Spleen (tissue), 11 donors: ENCODE results near the gene ALKBH8. TPM values are rescaled to one million over a fixed set of nuclear protein-coding genes. Genes with fewer than 3 reads are reported as not detected.

Experiments
- DNase-seq: peaks from one replicate; pipeline ENCODE4 v3.0.0-alpha.2; 2020
- H3K27ac ChIP-seq, 8 donors: fragments of 200-600 bp; sonication (generic) in 7 of 8; 1 replicate in 4 of 8; 2 replicates in 4 of 8; pipeline versions ENCODE4 v1.5.0 to v1.8.0; 2016 to 2021; ENCODE audit warnings: inconsistent platforms in 4 of 8, mild to moderate bottlenecking in 4 of 8, moderate library complexity in 1 of 8
- H3K27me3 ChIP-seq, 7 donors: fragments of 200-600 bp; sonication (generic) in 6 of 7; replicated peaks in 1 of 7; 1 replicate in 4 of 7; 2 replicates in 3 of 7; pipeline versions ENCODE4 v1.5.0 to v1.8.0; 2016 to 2021; ENCODE audit warnings: inconsistent platforms in 3 of 7, mild to moderate bottlenecking in 1 of 7
- H3K36me3 ChIP-seq, 6 donors: fragments of 200-600 bp; sonication (generic) in 5 of 6; 1 replicate in 4 of 6; 2 replicates in 2 of 6; pipeline versions ENCODE4 v1.5.0 to v1.8.0; 2016 to 2021; ENCODE audit warnings: inconsistent platforms in 2 of 6
- H3K4me1 ChIP-seq, 6 donors: fragments of 200-600 bp; sonication (generic) in 5 of 6; 1 replicate in 3 of 6; 2 replicates in 3 of 6; pipeline versions ENCODE4 v1.5.0 to v1.8.0; 2016 to 2021; ENCODE audit warnings: inconsistent platforms in 3 of 6
- H3K4me3 ChIP-seq, 8 donors: fragments of 200-600 bp; sonication (generic) in 7 of 8; 1 replicate in 4 of 8; 2 replicates in 4 of 8; pipeline versions ENCODE4 v1.5.0 to v1.8.0; 2016 to 2021; ENCODE audit warnings: inconsistent platforms in 4 of 8, mild to moderate bottlenecking in 4 of 8, moderate library complexity in 2 of 8
- H3K9me3 ChIP-seq, 8 donors: fragments of 200-600 bp; sonication (generic) in 7 of 8; 1 replicate in 4 of 8; 2 replicates in 4 of 8; pipeline versions ENCODE4 v1.5.0 to v1.8.0; 2016 to 2021; ENCODE audit warnings: inconsistent platforms in 4 of 8
- POLR2A ChIP-seq, 3 donors: fragments of 450-650 bp; IDR thresholded peaks; one replicate each; pipeline ENCODE4 v1.5.1; 2017; ENCODE audit warnings: antibody characterized with exemption in 3 of 3, mild to moderate bottlenecking in 1 of 3
- POLR2AphosphoS5 ChIP-seq, 3 donors: sonication (generic); formaldehyde crosslinking; IDR thresholded peaks; one replicate each; pipeline ENCODE4 v1.5.1; 2017; ENCODE audit warnings: antibody characterized with exemption in 3 of 3
- WGBS, 5 donors: extraction: QIAGEN DNeasy Blood & Tissue Kit in 3 of 5; methylation state at CpG; one replicate each; pipeline versions ENCODE4 v1.1.5 to v1.1.7; 2013 to 2018; 5-methylcytosine and 5-hydroxymethylcytosine counted together
- intact Hi-C: fragments of 100-400 bp; cut with DNase I; formaldehyde crosslinking; loops from one replicate; pipeline ENCODE4 v1.15.0; 2023; ENCODE audit warnings: low total_unique reads
- polyA plus RNA-seq, 3 donors: library from polyadenylated mRNA; stranded (reverse); fragments of 200-250 nt; gene quantifications; one replicate each; pipeline ENCODE4 v1.2.1, GENCODE V29; 2013
- total RNA-seq, 7 donors: library from RNA; depleted of rRNA in 3 of 7; stranded (reverse); fragments of >200 nt in 3 of 7; fragmentation: NEBNext Ultra II Directional in 4 of 7; extraction: Animal tissue kit (Norgen Biotek cat#: 25700) in 4 of 7; gene quantifications; one replicate each; pipeline versions ENCODE4 v1.1.0 to v1.2.1, GENCODE V29; 2016 to 2021
- TF ChIP-seq, protein P1 (sequence below), 11 experiments: fragments of 200-600 bp in 7 of 11; fragments of 450-650 bp in 4 of 11; sonication (generic) in 4 of 11; IDR thresholded peaks in 8 of 11; conservative IDR thresholded peaks in 3 of 11; 1 replicate in 7 of 11; 2 replicates in 4 of 11; pipeline versions ENCODE4 v1.4.0 to v1.8.0; 2016 to 2021; ENCODE audit warnings: antibody characterized with exemption in 11 of 11, inconsistent platforms in 4 of 11, mild to moderate bottlenecking in 1 of 11
- donor health status: healthy with polysubstance abuse.
- donor health status: DM: no; HTN: no; CAD: no; lungs with moderate emphysema.
- donor health status: DM: no; HTN: no; CAD: no.
- donor health status: Bipolar disorder and iron deficiency.
- donor health status: healthy.
- donor health status: DM: no; HTN: no; CAD: no.
- donor health status: DM: yes; HTN: yes; CAD: no.

ALKBH8 gene
- total and polyA plus RNA-seq, 10 donors: 4.0 to 10.6 (median 9.1) TPM

DNA sequence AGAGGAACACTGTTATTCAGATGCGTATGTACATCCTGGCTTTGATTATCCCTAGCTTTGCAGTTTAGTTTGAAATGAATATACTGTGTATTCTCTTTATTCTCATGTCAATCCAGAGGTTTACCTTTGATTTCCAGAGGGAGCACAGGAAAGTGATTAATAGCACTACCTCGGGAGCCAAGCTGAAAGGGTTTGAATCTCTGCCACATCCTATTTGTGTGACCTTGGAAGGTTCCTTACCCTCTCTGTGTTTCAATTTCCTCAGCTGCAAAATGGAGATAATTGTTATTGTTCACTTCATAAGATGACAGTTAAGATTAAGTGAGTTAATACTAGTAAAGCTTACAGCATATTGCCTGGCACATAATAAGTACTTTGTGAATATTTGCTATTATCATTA is 43.3 kb upstream of the ALKBH8 start:
- H3K4me3 ChIP-seq: no peak overlapping the region
- no peaks in the 10 kb centered on the region for H3K36me3 ChIP-seq
- no peaks in the 10 kb centered on the region for H3K9me3 ChIP-seq
- H3K27ac ChIP-seq: no peak overlapping the region
- WGBS, 5 donors: 35 to 43% (median 40%) methylated on average over 2 of the region's 2 CpGs
- intact Hi-C loops: no loop called here
- no peak for DNase-seq
- H3K4me1 ChIP-seq: no peaks in the 10 kb centered on the region
- TF ChIP-seq, protein P1, sequence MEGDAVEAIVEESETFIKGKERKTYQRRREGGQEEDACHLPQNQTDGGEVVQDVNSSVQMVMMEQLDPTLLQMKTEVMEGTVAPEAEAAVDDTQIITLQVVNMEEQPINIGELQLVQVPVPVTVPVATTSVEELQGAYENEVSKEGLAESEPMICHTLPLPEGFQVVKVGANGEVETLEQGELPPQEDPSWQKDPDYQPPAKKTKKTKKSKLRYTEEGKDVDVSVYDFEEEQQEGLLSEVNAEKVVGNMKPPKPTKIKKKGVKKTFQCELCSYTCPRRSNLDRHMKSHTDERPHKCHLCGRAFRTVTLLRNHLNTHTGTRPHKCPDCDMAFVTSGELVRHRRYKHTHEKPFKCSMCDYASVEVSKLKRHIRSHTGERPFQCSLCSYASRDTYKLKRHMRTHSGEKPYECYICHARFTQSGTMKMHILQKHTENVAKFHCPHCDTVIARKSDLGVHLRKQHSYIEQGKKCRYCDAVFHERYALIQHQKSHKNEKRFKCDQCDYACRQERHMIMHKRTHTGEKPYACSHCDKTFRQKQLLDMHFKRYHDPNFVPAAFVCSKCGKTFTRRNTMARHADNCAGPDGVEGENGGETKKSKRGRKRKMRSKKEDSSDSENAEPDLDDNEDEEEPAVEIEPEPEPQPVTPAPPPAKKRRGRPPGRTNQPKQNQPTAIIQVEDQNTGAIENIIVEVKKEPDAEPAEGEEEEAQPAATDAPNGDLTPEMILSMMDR (IDR thresholded peaks at IDR 0.05 in 8 of 11, conservative IDR thresholded peaks at IDR 0.05 in 3 of 11): no peak
- TF ChIP-seq POLR2A (IDR thresholded peaks at IDR 0.05): no peak
- no peak for TF ChIP-seq POLR2AphosphoS5 (IDR thresholded peaks at IDR 0.05)
- peaks cover 0 to 41% (median 0%) of the 10 kb centered on the region in 7 donors for H3K27me3 ChIP-seq

DNA sequence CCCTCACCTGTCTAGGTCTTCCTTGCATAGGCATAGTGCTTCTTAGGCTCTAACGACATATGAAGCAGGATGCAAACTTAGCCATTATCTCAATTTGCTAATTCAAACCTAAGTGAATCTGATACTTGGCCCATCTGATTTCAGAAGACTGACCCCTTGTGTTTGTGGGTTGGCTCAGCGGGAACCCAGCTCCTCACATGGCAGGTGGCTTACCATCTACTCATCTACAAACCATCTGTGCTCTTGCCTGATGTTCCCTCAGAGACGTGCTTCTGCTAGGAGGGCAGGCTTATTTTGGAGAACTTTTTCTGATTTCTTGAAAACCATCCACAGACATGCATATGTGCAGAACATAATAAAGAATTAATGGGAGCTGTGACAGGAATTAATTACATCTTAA is 40.6 kb upstream of the ALKBH8 start:
- DNase-seq: no peak
- TF ChIP-seq, protein P1 (IDR thresholded peaks at IDR 0.05 in 8 of 11, conservative IDR thresholded peaks at IDR 0.05 in 3 of 11): no peak
- TF ChIP-seq POLR2AphosphoS5 (IDR thresholded peaks at IDR 0.05): no peak
- no peak for TF ChIP-seq POLR2A (IDR thresholded peaks at IDR 0.05)

DNA sequence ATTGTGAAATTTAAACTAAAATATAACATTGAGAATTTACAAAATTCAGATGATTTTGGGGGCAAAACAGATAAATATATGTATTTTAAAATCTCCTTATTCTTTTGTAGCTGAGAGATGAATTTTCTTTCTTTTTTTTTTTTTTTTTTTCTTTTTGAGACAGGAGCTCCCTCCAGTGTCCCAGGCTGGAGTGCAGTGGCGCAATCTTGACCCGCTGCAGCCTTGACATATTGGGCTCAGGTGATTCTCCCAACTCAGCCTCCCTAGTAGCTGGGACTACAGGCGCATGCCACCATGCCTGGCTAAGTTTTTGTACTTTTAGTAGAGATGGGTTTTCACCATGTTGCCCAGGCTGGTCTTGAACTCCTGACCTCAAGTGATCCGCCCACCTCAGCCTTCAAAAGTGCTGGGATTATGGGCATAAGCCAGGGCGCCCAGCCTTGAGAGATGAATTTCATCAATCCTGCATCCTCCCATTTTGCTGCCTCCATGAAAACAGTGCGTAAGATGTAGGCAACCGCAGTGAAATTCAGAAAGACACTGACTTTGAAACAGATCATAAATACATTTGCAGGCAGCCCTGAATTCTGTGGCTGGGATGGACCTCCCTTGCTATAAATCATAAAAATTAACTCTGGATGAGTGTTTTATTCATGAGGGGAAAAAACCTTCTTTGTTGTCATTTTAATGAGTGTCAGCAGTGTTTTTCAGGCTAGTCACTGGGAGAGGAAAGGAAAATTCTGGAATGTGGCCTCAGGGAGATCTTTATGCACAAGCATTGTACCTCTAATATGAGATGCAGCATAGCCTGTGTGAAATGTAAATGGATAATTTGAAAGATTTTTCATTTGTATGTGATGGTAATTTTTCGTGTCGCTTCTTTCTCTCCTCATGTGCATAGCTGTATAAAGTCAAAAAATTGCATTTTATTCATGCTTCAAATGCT is 39.8 kb upstream of the ALKBH8 start:
- Histone ChIP-seq H3K4me1 (no peaks in the 10 kb centered on the region), H3K27me3 (peaks cover 0 to 61% (median 0%) of the 10 kb centered on the region in 7 donors), H3K27ac (no peak overlapping the region), H3K36me3 (no peaks in the 10 kb centered on the region), H3K4me3 (no peak overlapping the region), H3K9me3 (no peaks in the 10 kb centered on the region)
- no peak for DNase-seq
- TF ChIP-seq, protein P1 (IDR thresholded peaks at IDR 0.05 in 8 of 11, conservative IDR thresholded peaks at IDR 0.05 in 3 of 11): no peak
- TF ChIP-seq POLR2AphosphoS5 (IDR thresholded peaks at IDR 0.05) (no peak), POLR2A (IDR thresholded peaks at IDR 0.05) (no peak)
- intact Hi-C loops: no loop called here
- 86 to 95% (median 90%) methylated on average over 9 of the region's 9 CpGs for WGBS, 5 donors

More for the DNA sequence above, 40.6 kb upstream of the ALKBH8 start:
- intact Hi-C loops: no loop called here
- H3K4me3 ChIP-seq: no peak overlapping the region
- no peaks in the 10 kb centered on the region for H3K9me3 ChIP-seq
- WGBS, 5 donors: 73 to 92% (median 82%) methylated on average over 3 of the region's 3 CpGs
- no peak overlapping the region for H3K27ac ChIP-seq
- peaks cover 0 to 66% (median 0%) of the 10 kb centered on the region in 7 donors for H3K27me3 ChIP-seq
- no peaks in the 10 kb centered on the region for H3K4me1 ChIP-seq
- no peaks in the 10 kb centered on the region for H3K36me3 ChIP-seq
